Tibial artery (tissue), 4 donors: ENCODE data around the gene GRN.

Experiments used
- DNase-seq, 2 donors: peaks; one replicate each; pipeline ENCODE4 v3.0.0-alpha.2; 2019
- H3K27ac ChIP-seq, 2 donors: fragments of 200-600 bp; sonication (generic) in 1 of 2; 1 replicate in 1 of 2; 2 replicates in 1 of 2; pipeline ENCODE4 v1.5.1; 2018 to 2019; ENCODE audit warnings: mild to moderate bottlenecking in 1 of 2
- H3K27me3 ChIP-seq, 2 donors: fragments of 200-600 bp; sonication (generic) in 1 of 2; one replicate each; pipeline versions ENCODE4 v1.5.1 to v1.6.0; 2016 to 2019
- H3K36me3 ChIP-seq, 3 donors: fragments of 200-600 bp; sonication (generic) in 2 of 3; one replicate each; pipeline ENCODE4 v1.5.1; 2016 to 2019; ENCODE audit warnings: mild to moderate bottlenecking in 2 of 3
- H3K4me1 ChIP-seq, 4 donors: fragments of 200-600 bp; sonication (generic) in 2 of 4; 1 replicate in 3 of 4; 2 replicates in 1 of 4; pipeline ENCODE4 v1.5.1; 2016 to 2019
- H3K4me3 ChIP-seq, 2 donors: fragments of 200-600 bp; sonication (generic) in 1 of 2; 1 replicate in 1 of 2; 2 replicates in 1 of 2; pipeline ENCODE4 v1.5.1; 2018 to 2019; ENCODE audit warnings: mild to moderate bottlenecking in 2 of 2
- H3K9me3 ChIP-seq, 3 donors: fragments of 200-600 bp; sonication (generic) in 1 of 3; one replicate each; pipeline ENCODE4 v1.5.1; 2016 to 2019
- CTCF ChIP-seq, 2 experiments: fragments of 200-600 bp in 1 of 2; fragments of 450-650 bp in 1 of 2; IDR thresholded peaks; one replicate each; pipeline ENCODE4 v1.5.1; 2017 to 2019; ENCODE audit warnings: antibody characterized with exemption in 2 of 2, mild to moderate bottlenecking in 1 of 2, moderate library complexity in 1 of 2
- intact Hi-C: fragments of 100-400 bp; cut with DNase I; formaldehyde crosslinking; loops from one replicate; pipeline ENCODE4 v1.15.0; 2023; ENCODE audit warnings: low total_unique reads

The GRN gene

GRCh38 chr17:44354582-44355561 is 9.8 kb downstream of the GRN start:
- TF ChIP-seq CTCF (IDR thresholded peaks at IDR 0.05) = peak in 1 of 2 experiments; percentile 18
- Histone ChIP-seq H3K4me1 (peaks cover 0 to 5% (median 4%) of the 10 kb centered on the region in 4 donors), H3K36me3 (peaks cover 21 to 35% (median 33%) of the 10 kb centered on the region in 3 donors), H3K27ac (no peak overlapping the region), H3K9me3 (no peaks in the 10 kb centered on the region), H3K27me3 (peaks cover 0 to 3% of the 10 kb centered on the region in 2 donors), H3K4me3 (no peak overlapping the region)
- DNase-seq = no peak
- intact Hi-C loops = no loop called here

- H3K9me3 ChIP-seq = no peaks in the 10 kb centered on the region
- intact Hi-C loops = no loop called here
- no peak overlapping the region for H3K27ac ChIP-seq
- TF ChIP-seq CTCF (IDR thresholded peaks at IDR 0.05) = no peak
- peaks cover 15 to 27% (median 25%) of the 10 kb centered on the region in 3 donors for H3K36me3 ChIP-seq
- DNase-seq = no peak
- peaks cover 0 to 5% (median 4%) of the 10 kb centered on the region in 4 donors for H3K4me1 ChIP-seq
- H3K27me3 ChIP-seq = peaks cover 0 to 4% of the 10 kb centered on the region in 2 donors
- no peak overlapping the region for H3K4me3 ChIP-seq
Measured at GRCh38 chr17:44355642-44356099, 10.6 kb downstream of the GRN start.

GRCh38 chr17:44356241-44356640 is 11.1 kb downstream of the GRN start:
- TF ChIP-seq CTCF (IDR thresholded peaks at IDR 0.05) = no peak
- no peaks in the 10 kb centered on the region for H3K9me3 ChIP-seq
- DNase-seq = no peak
- intact Hi-C loops = no loop called here
- peaks cover 9 to 22% (median 20%) of the 10 kb centered on the region in 3 donors for H3K36me3 ChIP-seq
- H3K4me1 ChIP-seq = peaks cover 0 to 5% (median 4%) of the 10 kb centered on the region in 4 donors
- H3K27ac ChIP-seq = no peak overlapping the region
- peaks cover 0 to 8% of the 10 kb centered on the region in 2 donors for H3K27me3 ChIP-seq
- H3K4me3 ChIP-seq = no peak overlapping the region

- peaks cover 0 to 3% (median 2%) of the 10 kb centered on the region in 3 donors for H3K36me3 ChIP-seq
- H3K4me3 ChIP-seq = no peak overlapping the region
- no peak for DNase-seq
- H3K27ac ChIP-seq = no peak overlapping the region
- H3K4me1 ChIP-seq = peaks cover 0 to 12% (median 11%) of the 10 kb centered on the region in 4 donors
- H3K9me3 ChIP-seq = no peaks in the 10 kb centered on the region
- intact Hi-C loops = no loop called here
- TF ChIP-seq CTCF (IDR thresholded peaks at IDR 0.05) = no peak
- peaks cover 0 to 25% of the 10 kb centered on the region in 2 donors for H3K27me3 ChIP-seq
Measured at GRCh38 chr17:44358066-44358465, 13.0 kb downstream of the GRN start.

- DNase-seq = no peak
- H3K4me3 ChIP-seq = no peak overlapping the region
- no peaks in the 10 kb centered on the region for H3K9me3 ChIP-seq
- intact Hi-C loops = no loop called here
- H3K27me3 ChIP-seq = peaks cover 0 to 32% of the 10 kb centered on the region in 2 donors
- peaks cover 0 to 17% (median 14%) of the 10 kb centered on the region in 4 donors for H3K4me1 ChIP-seq
- H3K36me3 ChIP-seq = no peaks in the 10 kb centered on the region
- no peak for TF ChIP-seq CTCF (IDR thresholded peaks at IDR 0.05)
- no peak overlapping the region for H3K27ac ChIP-seq
Measured at GRCh38 chr17:44359006-44359405, 13.9 kb downstream of the GRN start.
